ENCODE results near the gene SNX33. TPM values are rescaled to one million over a fixed set of nuclear protein-coding genes. Genes with fewer than 3 reads are reported as not detected.

SNX33 gene
- total RNA-seq, 1 donor from 2014 or later = 11.4 TPM

DNA sequence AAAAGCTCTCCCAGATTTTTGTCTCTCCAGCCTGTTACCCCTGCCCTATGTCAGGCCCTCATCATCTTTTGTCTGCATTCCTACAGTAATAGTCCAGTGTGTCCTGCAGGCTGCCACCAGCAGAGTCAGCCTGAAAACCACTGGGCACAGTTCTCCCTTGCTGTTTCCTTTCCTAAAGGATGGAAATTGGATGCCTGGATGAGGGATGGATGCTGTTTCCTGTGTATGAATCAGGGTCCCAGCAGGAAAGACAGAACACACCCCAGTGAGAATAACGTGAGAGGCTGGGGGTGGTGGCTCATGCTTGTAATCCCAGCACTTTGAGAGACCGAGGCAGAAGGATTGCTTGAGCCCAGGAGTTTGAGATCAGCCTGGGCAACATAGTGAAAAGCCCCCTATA, 3.3 kb upstream of the SNX33 start:
- Histone ChIP-seq H3K9me3 (replicated peaks) (no peaks in the 10 kb centered on the region), H3K4me3 (no peak overlapping the region), H3K4me1 (peaks cover 54% of the 10 kb centered on the region), H3K27ac (replicated peaks) (no peak overlapping the region), H3K27me3 (ENCODE audit: low read depth) (no peaks in the 10 kb centered on the region), H3K36me3 (peaks cover 2% of the 10 kb centered on the region)
- intact Hi-C loops (cut with micrococcal nuclease) = no loop called here
- TF ChIP-seq, protein P1, sequence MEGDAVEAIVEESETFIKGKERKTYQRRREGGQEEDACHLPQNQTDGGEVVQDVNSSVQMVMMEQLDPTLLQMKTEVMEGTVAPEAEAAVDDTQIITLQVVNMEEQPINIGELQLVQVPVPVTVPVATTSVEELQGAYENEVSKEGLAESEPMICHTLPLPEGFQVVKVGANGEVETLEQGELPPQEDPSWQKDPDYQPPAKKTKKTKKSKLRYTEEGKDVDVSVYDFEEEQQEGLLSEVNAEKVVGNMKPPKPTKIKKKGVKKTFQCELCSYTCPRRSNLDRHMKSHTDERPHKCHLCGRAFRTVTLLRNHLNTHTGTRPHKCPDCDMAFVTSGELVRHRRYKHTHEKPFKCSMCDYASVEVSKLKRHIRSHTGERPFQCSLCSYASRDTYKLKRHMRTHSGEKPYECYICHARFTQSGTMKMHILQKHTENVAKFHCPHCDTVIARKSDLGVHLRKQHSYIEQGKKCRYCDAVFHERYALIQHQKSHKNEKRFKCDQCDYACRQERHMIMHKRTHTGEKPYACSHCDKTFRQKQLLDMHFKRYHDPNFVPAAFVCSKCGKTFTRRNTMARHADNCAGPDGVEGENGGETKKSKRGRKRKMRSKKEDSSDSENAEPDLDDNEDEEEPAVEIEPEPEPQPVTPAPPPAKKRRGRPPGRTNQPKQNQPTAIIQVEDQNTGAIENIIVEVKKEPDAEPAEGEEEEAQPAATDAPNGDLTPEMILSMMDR (IDR thresholded peaks at IDR 0.05; ENCODE audit: borderline replicate concordance) = no peak
- DNase-seq = no peak

DNA sequence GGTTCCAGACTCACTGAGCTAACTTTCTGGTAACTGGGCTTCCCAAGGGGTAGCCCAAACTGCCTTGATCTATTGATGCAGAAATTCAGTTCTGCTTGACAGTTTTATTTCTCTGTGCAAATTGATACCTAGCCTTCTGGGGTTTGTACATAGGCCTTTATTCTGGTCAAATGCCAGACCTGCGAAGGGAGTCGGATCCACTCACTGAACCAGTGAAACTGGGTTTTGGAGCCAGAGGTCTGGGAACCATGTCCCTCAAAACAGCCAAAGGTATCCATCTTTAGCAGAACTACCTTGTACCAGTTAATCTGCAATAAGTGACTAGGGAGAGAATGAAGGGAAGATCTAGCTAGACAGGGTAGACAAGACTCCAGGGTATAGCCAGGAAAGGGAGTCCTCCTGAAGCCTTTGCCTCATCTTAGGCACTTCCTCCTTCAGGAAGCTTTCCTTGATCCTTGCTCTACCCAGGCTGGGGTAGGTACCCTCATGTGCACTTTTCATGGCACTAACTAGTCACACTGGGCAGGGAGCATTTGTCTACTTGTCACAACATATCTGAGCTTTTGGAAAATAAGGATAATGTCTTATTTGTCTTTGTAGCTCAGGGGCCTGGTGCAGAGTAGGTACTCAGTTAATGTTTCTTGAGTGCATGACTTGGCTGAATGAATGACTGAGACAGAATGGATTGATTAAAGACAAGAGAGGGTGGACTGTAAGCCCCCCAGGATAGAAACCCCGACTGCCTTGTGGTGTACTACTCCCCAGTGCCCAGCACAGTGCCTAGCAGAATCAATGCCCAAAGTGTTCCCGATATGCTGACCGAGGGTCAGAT, 1.4 kb upstream of the SNX33 start:
- DNase-seq = no peak
- intact Hi-C loops (cut with micrococcal nuclease) = no loop called here
- TF ChIP-seq, protein P1 (IDR thresholded peaks at IDR 0.05; ENCODE audit: borderline replicate concordance) = no peak

DNA sequence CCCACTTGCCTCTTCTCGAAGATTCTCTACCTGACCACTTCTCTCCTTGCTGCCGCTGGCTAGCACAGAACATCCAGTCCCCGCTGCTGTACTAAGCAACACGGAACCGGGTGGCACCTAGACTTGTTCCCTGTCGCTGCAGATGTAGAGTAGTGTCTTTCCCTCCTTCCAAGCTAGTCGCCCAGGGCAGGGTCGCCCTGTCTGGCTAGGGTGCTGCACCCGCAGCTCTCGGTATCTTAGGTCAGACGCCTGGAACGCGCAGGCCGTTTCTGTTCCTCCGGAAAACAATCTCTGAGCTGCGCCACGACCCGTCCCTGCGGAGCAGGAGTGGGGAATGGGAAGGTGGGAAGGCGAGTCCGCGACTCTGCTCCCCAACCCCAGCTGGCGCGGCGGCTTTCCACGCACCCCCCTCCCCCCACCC, 758 bp upstream of the SNX33 start:
- Histone ChIP-seq H3K4me3 (peak overlapping the region; percentile 95), H3K9me3 (replicated peaks) (no peaks in the 10 kb centered on the region), H3K27ac (replicated peaks) (peak overlapping the region; percentile 98), H3K4me1 (peaks cover 65% of the 10 kb centered on the region), H3K27me3 (ENCODE audit: low read depth) (no peaks in the 10 kb centered on the region), H3K36me3 (peaks cover 16% of the 10 kb centered on the region)
- intact Hi-C loops (cut with micrococcal nuclease) = no loop called here
- DNase-seq = no peak
- TF ChIP-seq, protein P1 (IDR thresholded peaks at IDR 0.05; ENCODE audit: borderline replicate concordance) = no peak

More for the DNA sequence above, 1.4 kb upstream of the SNX33 start:
- H3K9me3 ChIP-seq (replicated peaks) = no peaks in the 10 kb centered on the region
- H3K27me3 ChIP-seq (ENCODE audit: low read depth) = no peaks in the 10 kb centered on the region
- peaks cover 16% of the 10 kb centered on the region for H3K36me3 ChIP-seq
- peak overlapping the region; percentile 95 for H3K4me3 ChIP-seq
- H3K27ac ChIP-seq (replicated peaks) = peak overlapping the region; percentile 98
- peaks cover 59% of the 10 kb centered on the region for H3K4me1 ChIP-seq

DNA sequence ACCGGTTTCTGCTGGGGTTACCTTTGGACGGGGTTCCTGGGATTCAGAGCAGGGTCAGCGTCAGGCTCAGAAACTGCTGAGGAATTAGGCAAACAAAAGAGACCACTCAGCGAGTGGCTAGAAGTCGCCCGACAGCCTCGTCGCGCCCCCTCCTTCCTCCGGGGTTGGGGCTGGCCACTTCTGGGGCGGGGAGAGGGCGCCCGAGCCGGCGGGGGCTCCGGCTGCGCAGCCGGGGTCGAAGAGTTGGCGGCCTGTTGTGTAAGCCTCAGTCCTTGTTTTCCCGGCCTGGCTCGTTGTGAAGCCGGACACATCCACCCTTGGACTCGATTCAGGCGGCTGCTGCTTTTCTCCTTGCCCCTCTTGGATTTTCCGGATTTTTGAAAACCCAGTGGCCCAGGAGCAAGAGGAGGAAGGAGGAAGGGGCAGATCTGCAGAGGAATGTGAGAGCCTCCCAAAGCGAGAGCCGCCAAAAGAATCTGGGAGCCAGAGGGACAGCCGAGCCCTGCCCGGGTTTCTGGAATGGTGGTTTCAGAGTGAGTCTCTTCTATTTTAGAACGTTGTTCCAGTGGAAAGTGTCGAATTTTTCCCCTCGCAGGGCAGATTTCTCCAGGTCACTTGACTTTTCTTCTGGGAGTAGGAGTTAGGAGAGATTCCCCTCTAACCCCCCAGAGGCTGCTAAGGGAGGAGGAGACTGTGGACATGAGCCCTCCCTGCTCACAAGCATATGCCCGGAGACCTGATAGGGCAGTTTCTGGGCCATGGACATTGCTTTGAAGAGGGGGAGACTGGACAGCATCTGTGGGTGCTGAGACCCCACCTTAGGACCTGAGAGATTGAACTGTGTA, 666 bp downstream of the SNX33 start:
- Histone ChIP-seq H3K4me3 (peak overlapping the region; percentile 95), H3K9me3 (replicated peaks) (no peaks in the 10 kb centered on the region), H3K4me1 (peaks cover 79% of the 10 kb centered on the region), H3K36me3 (peaks cover 16% of the 10 kb centered on the region), H3K27me3 (ENCODE audit: low read depth) (no peaks in the 10 kb centered on the region), H3K27ac (replicated peaks) (peak overlapping the region; percentile 98)
- peak; percentile 50 for DNase-seq
- TF ChIP-seq, protein P1 (IDR thresholded peaks at IDR 0.05; ENCODE audit: borderline replicate concordance) = no peak
- intact Hi-C loops (cut with micrococcal nuclease) = no loop called here

DNA sequence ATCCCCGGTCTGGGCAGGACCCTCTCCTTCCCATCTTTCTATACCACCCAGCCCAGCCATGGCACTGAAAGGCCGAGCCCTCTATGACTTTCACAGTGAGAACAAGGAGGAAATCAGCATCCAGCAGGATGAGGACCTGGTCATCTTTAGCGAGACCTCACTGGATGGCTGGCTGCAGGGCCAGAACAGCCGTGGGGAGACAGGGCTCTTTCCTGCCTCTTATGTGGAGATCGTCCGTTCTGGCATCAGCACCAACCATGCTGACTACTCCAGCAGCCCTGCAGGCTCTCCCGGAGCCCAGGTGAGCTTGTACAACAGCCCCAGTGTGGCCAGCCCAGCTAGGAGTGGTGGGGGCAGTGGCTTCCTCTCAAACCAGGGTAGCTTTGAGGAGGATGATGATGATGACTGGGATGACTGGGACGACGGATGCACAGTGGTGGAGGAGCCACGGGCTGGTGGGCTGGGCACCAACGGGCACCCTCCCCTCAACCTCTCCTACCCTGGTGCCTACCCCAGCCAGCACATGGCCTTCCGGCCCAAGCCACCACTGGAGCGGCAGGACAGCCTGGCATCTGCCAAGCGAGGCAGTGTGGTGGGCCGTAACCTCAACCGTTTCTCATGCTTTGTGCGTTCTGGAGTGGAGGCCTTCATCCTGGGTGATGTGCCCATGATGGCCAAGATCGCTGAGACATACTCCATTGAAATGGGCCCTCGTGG, 1.5 kb downstream of the SNX33 start:
- peak overlapping the region; percentile 98 for H3K27ac ChIP-seq (replicated peaks)
- TF ChIP-seq, protein P1 (IDR thresholded peaks at IDR 0.05; ENCODE audit: borderline replicate concordance) = no peak
- DNase-seq = no peak
- H3K27me3 ChIP-seq (ENCODE audit: low read depth) = no peaks in the 10 kb centered on the region
- intact Hi-C loops (cut with micrococcal nuclease) = no loop called here
- no peaks in the 10 kb centered on the region for H3K9me3 ChIP-seq (replicated peaks)
- H3K4me3 ChIP-seq = peak overlapping the region; percentile 95
- peaks cover 16% of the 10 kb centered on the region for H3K36me3 ChIP-seq
- peaks cover 88% of the 10 kb centered on the region for H3K4me1 ChIP-seq

Measured in left ventricle myocardium inferior (tissue), 1 donor.